Measurements from ENCODE around the gene PDCD7. TPM values are rescaled to one million over a fixed set of nuclear protein-coding genes. Genes with fewer than 3 reads are reported as not detected.
A peak's percentile ranks its signal among the peaks of the same experiment; 100 is the strongest.

The PDCD7 gene
- total and polyA plus RNA-seq, 2 of the 13 experiments (the other 11 are each of a cell fraction or from before 2014, with no cell fraction given) = 10.1 to 14.7 TPM

- TF ChIP-seq JUN (CRISPR knock-in tag; IDR thresholded peaks at IDR 0.05) (no peak), TBL1XR1 (IDR thresholded peaks at IDR 0.05; ENCODE audit: borderline replicate concordance, low read length, partially characterized antibody) (no peak), E2F1 (CRISPR knock-in tag; IDR thresholded peaks at IDR 0.05) (no peak), ZNF687 (CRISPR knock-in tag; IDR thresholded peaks at IDR 0.05) (no peak), ZNF17 (CRISPR knock-in tag; IDR thresholded peaks at IDR 0.05) (no peak), ZNF724P (CRISPR knock-in tag; IDR thresholded peaks at IDR 0.05; ENCODE audit: borderline replicate concordance) (no peak), SMAD1 (CRISPR knock-in tag; IDR thresholded peaks at IDR 0.05; ENCODE audit: borderline replicate concordance, low read depth) (no peak), IRF2 (CRISPR knock-in tag; IDR thresholded peaks at IDR 0.05) (no peak), ZNF619 (CRISPR knock-in tag; IDR thresholded peaks at IDR 0.05) (no peak), ZNF432 (CRISPR knock-in tag; IDR thresholded peaks at IDR 0.05; ENCODE audit: borderline replicate concordance) (no peak), HOXD1 (CRISPR knock-in tag; IDR thresholded peaks at IDR 0.05) (no peak), KLF15 (CRISPR knock-in tag; IDR thresholded peaks at IDR 0.05; ENCODE audit: borderline replicate concordance) (no peak), BATF2 (CRISPR knock-in tag; IDR thresholded peaks at IDR 0.05) (no peak), ISX (CRISPR knock-in tag; conservative IDR thresholded peaks at IDR 0.05) (no peak), KLF16 (CRISPR knock-in tag; IDR thresholded peaks at IDR 0.05) (0 out of 4 replicates have a peak, but pooled peaks of 1 of the 2 experiments have one; percentile 45), ZNF629 (CRISPR knock-in tag; conservative IDR thresholded peaks at IDR 0.05) (no peak), BCLAF1 (IDR thresholded peaks at IDR 0.05) (no peak), TBX3 (IDR thresholded peaks at IDR 0.05; ENCODE audit: borderline replicate concordance) (peak; percentile 52; the same call in 1 of the 2 replicates), YY1 (IDR thresholded peaks at IDR 0.05; ENCODE audit: insufficient read depth, insufficient replicate concordance, low read depth, low read length) (no peak)
Observed at GRCh38 chr15:65171428-65171827, 37.8 kb upstream of the PDCD7 start (continued).

All from HepG2 (cell line).